Anterior cingulate cortex (tissue), 58 donors: ENCODE data around the gene R3HDM4.

ENCODE experiments used
- DNase-seq, 58 donors: peaks; one replicate each; lab custom pipeline; 2025; lab: John Stamatoyannopoulos, UW

Gene R3HDM4

GRCh38 chr19:947707-948539 is 34.9 kb upstream of the R3HDM4 start:
- DNase-seq: peak in 28 of 58 donors; percentile 4 to 64 (median 28)

- DNase-seq: no peak
Measured at GRCh38 chr19:947090-947706, 34.2 kb upstream of the R3HDM4 start.

GRCh38 chr19:945401-946252 is 32.6 kb upstream of the R3HDM4 start:
- DNase-seq: no peak

GRCh38 chr19:944663-945241 is 31.7 kb upstream of the R3HDM4 start:
- no peak for DNase-seq

GRCh38 chr19:944171-944567 is 31.1 kb upstream of the R3HDM4 start:
- peak in 3 of 58 donors; percentile 24 to 31 (median 30) for DNase-seq

- DNase-seq: no peak
Measured at GRCh38 chr19:943551-944170, 30.6 kb upstream of the R3HDM4 start.

GRCh38 chr19:942133-942645 is 29.2 kb upstream of the R3HDM4 start:
- no peak for DNase-seq

- DNase-seq: no peak
Measured at GRCh38 chr19:941292-942132, 28.5 kb upstream of the R3HDM4 start.

- DNase-seq: peak in 54 of 58 donors; percentile 23 to 91 (median 66)
Measured at GRCh38 chr19:940591-941291, 27.7 kb upstream of the R3HDM4 start.

GRCh38 chr19:939922-940321 is 26.9 kb upstream of the R3HDM4 start:
- DNase-seq: no peak

GRCh38 chr19:939439-939838 is 26.4 kb upstream of the R3HDM4 start:
- DNase-seq: no peak

- DNase-seq: no peak
Measured at GRCh38 chr19:938233-938923, 25.4 kb upstream of the R3HDM4 start.

- DNase-seq: no peak
Measured at GRCh38 chr19:937259-937694, 24.3 kb upstream of the R3HDM4 start.

- no peak for DNase-seq
Measured at GRCh38 chr19:936175-936546, 23.1 kb upstream of the R3HDM4 start.

- peak in 53 of 58 donors; percentile 15 to 81 (median 63) for DNase-seq
Measured at GRCh38 chr19:934865-935479, 22.0 kb upstream of the R3HDM4 start.

- no peak for DNase-seq
Measured at GRCh38 chr19:934197-934840, 21.3 kb upstream of the R3HDM4 start.

- no peak for DNase-seq
Measured at GRCh38 chr19:933553-933882, 20.5 kb upstream of the R3HDM4 start.
